GM18861 (cell line): ENCODE data around the gene ADAM8.

ENCODE experiments used
- ATAC-seq: cut with Tn5 transposase; IDR thresholded peaks from one replicate; pipeline ENCODE4 v1.9.1; 2021; ENCODE audit not compliant: unreplicated experiment

ADAM8 gene

DNA sequence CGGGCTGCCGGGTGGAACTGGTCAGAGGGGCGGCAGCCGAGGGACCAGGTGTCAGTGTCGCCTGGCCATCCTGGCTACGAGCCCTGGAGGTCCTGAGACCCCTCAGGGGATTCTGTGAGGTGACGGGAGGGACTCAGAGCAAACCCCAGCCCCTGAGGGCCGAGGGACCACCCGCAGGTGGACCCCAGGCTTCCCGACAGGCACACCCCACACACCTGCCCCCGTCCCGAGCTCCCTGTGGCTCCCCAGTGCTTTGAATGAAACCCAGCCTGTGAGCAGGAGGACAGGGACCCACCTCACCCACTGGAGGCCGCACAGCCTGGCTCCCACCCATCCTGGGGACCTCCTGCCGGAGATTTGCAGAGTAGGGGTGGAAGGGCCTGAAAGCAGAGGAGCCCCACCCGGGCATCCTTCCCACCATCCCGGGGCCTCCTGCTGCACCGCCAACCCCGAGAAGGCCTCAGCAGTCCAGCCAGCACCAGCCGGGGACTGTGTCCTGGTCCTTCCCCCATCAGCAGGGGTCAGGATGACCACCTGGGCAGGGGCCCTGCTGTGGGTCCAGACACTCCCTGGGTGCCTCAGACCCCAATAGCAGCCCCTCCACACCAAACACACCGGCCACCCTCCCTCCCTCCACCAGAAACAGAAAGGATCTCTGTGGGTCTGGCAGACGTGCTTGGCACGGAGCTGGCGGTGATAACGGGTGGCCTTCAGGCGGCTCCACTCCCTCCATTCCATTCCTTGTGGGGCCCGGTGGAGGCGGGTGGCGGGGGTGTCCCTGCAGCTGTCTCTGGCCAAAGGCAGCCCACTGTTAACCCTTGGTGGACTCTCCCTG, 25.1 kb downstream of the ADAM8 start:
- ATAC-seq = no peak

GRCh38 chr10:133249975-133250754, 26.5 kb downstream of the ADAM8 start:
- no peak for ATAC-seq

GRCh38 chr10:133249094-133249780, 27.4 kb downstream of the ADAM8 start:
- no peak for ATAC-seq

DNA sequence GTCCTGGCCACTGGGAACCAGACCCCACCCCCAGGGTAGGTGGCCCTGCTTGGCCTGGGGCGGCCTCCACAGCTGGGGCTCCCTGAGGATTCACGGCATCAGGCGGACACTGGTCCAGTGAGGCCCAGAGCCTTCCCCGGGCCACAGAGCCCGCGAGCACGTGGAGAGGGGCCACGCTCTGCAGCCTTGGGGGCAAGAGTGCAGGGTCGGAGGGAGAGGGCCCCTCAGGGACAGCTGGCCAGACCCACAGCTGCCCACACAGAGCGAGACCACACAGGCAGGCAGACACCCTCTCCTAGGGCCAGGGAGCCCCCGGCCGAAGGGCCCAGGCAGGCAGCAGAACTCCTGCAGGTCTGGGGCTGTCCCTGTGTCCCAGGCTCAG, 28.3 kb downstream of the ADAM8 start:
- ATAC-seq = no peak

GRCh38 chr10:133247681-133248333, 28.9 kb downstream of the ADAM8 start:
- no peak for ATAC-seq

DNA sequence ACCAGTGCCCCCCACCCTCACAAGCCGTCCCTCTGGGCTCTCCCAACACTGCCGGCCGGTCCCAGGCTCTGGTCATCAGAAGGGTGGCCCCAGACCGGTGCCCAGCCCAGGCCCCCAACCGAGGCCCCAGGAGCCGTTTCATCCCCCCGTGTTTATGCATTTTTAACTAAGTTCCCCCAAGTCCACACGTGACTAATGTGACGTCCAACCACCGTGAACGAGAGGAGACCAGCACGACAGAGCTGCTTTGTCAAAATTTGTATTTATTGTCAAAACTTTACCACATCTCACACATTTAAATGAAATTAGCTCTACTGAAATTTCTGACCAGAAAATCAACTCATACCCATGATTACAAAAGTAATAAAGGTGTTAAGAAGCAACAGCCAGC, 30.4 kb downstream of the ADAM8 start:
- ATAC-seq = no peak

DNA sequence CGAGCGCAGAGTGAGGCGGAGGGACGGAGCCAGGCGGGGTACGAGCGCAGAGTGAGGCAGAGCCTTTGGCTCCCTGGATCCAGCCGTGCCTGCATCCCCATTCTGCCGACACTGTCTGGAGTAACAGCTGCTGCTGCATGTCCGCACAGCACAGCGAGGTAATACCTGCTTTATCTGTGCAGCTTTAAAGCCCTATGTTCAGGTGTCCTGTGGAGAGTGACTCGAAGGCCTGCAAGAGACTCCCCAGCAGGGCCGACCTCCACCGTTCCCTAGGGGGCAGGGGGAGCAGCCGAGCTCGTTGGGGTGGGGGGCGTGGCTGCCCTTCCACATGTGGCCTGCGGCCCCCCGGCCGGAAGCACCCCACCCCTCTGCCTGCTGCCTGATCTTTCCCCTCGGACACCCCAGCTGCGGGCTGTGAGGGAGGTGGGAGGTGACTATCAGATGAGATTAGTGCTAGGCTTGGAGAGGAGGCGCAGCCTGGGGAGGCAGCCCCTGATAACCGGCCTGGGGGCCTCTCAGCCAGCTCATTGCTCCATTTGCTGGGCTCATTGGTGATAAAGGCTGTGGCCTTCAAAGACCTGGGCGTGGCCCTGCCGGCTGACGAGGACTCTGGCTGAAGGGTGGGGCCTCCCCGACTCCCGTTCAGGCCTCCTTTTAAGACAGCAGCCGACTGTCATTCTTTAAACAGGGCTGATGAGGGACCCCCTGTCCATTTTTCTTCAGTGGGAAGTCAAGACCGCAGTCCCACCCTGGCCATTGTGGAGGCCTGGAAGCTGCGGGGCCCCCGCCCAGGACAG, 31.0 kb downstream of the ADAM8 start:
- no peak for ATAC-seq

- no peak for ATAC-seq
Measured at GRCh38 chr10:133243593-133243992, 33.1 kb downstream of the ADAM8 start.

DNA sequence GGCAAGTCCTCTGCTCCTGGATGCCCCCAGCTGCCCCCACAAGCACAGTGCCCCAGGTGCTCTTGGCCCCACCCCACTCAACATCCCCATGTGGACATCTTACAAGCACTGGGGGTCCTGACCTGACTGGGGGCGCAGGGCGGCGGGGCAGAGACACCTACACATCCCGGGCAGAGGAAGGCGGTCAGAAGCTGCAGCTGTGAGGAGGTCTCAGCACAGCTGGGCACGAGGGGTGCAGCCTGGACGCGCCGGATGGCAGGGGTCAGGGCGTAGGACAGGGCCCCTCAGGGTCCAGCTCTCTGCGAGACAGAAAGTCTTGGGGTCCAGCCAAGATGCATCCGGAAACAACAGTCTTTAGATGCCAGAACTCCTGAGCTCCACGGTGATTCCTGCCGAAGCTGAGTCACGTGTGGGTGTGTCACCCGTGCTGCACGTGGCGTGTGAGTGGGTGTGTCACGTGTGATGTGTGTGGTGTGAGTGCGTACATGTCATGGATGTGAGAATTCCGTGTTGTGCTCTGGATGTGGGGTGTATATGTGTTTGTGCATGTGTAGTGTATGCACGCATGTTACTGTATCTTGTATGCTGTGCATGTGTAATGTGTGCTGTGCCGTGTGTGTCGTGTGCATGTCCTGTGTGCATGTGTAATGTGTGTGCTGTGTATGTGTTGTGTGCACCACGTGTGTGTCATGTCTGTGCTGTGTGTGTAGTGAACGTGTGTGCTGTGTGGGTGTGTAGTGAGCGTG, 33.9 kb downstream of the ADAM8 start:
- ATAC-seq = no peak

- no peak for ATAC-seq
Measured at GRCh38 chr10:133241501-133242205, 35.0 kb downstream of the ADAM8 start.

DNA sequence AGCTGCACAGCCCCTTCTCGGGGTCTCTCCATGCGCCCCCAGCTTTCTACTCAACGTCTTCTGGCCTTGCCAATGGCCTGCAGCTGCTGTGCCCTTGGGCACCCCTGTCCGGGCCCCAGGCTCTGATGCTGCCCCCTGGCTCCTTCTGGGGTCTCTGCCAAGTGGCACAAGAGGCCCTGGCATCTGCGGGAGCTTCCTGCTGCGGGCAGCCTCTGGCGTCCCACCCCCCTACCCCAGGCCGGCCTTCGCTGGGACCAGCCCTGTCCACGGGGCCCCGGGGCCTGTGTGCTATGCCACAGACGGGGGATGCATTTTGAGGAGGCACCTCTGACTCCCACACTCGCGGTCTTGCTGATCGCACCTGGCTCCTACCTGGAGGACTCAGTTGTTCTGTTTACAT, 36.7 kb downstream of the ADAM8 start:
- no peak for ATAC-seq

DNA sequence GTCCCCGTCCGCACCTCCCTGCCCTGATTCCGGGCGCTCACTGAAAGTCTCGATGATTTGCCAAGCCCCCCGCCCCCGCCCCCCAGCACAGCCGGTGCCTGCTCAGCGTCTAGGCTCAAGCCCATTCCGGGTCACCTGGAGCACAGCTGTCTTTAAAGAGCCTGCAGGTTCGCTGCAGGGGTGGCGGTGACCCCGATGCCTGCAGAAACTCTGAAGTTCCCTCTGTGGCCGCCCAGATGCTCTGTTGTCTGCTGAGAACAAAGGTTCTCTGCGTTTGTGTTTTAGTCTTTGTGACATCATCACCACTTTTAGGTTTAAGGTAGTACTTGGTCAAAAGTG, 38.2 kb downstream of the ADAM8 start:
- no peak for ATAC-seq

DNA sequence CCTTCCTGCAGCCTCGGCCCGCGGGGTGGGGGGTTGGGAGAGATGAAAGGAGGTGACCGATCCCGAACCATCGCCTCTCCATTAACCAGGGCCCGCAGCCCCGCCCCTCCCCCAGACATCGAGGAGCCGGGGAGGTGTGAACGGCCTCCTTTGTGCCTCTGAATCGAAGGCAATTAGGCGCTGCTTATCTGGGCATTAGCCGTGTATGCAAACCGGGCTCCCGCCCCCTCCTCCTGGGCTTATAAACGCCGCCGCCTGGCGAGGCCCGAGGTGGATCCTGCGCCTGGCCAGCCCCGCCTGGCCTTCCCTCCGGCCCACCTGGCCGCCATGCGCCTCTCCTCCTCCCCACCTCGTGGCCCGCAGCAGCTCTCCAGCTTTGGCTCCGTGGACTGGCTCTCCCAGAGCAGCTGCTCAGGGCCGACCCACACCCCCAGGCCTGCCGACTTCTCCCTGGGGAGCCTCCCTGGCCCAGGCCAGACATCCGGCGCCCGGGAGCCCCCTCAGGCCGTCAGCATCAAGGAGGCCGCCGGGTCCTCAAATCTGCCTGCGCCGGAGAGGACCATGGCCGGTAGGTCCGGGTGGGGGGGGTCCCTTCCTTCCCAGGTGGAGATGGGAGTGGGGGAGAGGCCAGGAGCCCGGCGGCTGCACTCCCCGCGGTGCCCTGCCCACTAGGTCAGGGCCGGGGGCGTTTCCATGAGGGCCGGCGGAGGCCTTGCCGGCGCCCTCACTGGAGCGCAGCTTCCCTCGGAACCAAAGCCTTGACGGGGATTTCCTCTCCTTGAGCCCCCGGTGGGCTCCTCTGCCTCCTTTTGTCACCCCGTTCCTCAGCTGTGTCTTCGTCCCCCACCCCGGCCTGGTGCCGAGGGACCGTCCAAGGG, 38.8 kb downstream of the ADAM8 start, which contains the start of gene VENTX:
Gene VENTX (plus strand): TSS at position 268 of the 878 bp plus-strand sequence. CDS start 60 bp downstream, at position 328.
- no peak for ATAC-seq

- ATAC-seq = no peak
Measured at GRCh38 chr10:133237241-133237587, 39.5 kb downstream of the ADAM8 start.

GRCh38 chr10:133236401-133237240, 40.0 kb downstream of the ADAM8 start:
- ATAC-seq = no peak

GRCh38 chr10:133235932-133236331, 40.7 kb downstream of the ADAM8 start:
- no peak for ATAC-seq

GRCh38 chr10:133235265-133235855, 41.3 kb downstream of the ADAM8 start:
- no peak for ATAC-seq
